ENCODE measurements around the gene ITPKA.
A peak's percentile ranks its signal among the peaks of the same experiment; 100 is the strongest.

ITPKA gene

DNA sequence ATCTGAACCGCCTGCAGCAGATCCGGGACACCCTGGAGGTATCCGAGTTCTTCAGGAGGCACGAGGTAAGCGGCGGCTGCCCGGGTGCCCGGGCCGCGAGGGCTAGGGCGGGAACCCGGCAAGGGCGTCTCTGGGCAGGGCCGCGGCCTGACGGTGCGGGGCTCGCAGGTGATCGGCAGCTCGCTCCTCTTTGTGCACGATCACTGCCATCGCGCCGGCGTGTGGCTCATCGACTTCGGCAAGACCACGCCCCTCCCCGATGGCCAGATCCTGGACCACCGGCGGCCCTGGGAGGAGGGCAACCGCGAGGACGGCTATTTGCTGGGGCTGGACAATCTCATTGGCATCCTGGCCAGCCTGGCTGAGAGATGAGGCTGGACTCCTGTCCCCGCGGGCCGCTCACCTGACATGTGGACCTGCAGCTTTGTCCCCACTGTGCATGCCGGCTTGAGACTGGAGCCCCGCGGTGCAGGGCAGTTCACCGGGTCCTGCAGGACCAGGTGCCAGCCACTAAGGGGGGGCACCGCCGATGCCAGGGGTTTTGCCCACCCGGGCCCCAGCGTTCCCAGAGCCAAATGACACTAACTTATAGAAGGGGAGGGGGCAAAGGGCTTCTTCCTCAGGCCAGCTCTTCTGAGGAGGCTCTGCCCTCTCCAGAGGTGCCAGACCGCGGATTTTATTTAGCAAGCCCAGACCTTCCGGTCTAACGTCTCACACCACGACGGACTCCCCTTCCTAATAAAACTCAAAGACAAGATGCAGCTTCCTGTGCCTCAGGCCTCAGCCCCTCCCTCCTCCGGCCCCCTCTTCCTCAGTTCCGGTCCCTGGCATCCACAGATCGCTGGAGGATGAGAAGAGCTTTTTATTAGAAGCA, 9.4 kb downstream of the ITPKA start:
- no peak for DNase-seq (ENCODE audit: low read depth)
- no peak for TF ChIP-seq CTCF (IDR thresholded peaks at IDR 0.05; ENCODE audit: low read depth, low read length, missing control alignments)
- H3K4me3 ChIP-seq (ENCODE audit: low read depth, low read length), result no peak overlapping the region

DNA sequence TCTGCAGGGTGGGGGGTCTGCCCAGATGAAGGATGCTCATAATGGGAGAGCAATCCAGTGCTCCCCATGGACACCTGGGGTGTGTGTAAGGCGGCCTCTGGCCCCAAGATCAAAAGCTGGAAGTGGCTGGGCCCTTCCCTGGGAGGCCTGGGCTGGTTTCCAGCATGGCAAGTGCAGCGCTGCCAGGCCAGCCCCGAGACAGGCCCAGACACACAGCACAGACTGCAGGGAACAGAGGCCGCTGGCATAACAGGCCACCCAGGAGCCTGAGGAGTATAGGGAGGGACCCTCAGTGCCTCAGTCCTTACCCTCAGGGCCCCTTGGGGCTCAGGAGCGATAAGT, 10.0 kb downstream of the ITPKA start:
- no peak for DNase-seq (ENCODE audit: low read depth)
- TF ChIP-seq CTCF (IDR thresholded peaks at IDR 0.05; ENCODE audit: low read depth, low read length, missing control alignments), result no peak
- no peak overlapping the region for H3K4me3 ChIP-seq (ENCODE audit: low read depth, low read length)

DNA sequence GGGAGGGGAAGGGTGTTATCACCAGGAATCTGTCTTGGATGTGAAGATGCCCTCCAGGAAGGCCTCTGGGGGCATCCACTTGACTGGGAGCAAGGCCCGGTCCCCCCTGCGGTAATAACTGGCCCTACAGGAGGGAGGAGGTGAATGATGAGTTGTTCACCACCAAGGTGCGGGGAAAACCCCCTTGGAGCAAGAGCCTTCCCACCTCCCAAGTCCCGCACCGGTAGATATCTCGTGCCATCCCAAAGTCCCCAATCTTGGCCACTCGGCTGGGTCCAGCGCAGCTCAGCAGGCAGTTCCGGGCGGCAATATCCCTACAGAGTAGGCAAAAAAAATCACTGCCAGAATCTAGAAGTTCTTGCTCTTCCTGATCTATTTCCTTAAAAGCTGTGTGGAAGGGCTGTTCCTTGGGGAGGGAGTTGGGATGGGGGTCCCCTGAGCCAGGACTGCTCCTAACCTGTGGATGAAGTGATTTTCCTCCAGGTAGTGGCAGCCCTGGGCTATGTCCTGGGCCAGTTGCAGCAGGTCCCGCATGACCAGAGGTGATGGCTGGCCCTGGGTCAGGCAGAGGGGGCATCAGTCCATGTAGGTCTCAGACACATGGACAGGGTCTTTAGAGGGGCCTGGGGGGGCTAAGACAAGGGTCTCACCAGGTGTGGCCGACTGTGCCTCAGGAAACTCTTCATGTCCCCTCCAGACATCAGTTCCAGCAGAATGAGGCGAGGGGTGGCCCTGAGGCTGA, 11.2 kb downstream of the ITPKA start:
- H3K4me3 ChIP-seq (ENCODE audit: low read depth, low read length), result no peak overlapping the region
- TF ChIP-seq CTCF (IDR thresholded peaks at IDR 0.05; ENCODE audit: low read depth, low read length, missing control alignments), result peak; percentile 9
- no peak for DNase-seq (ENCODE audit: low read depth)

- no peak for TF ChIP-seq CTCF (IDR thresholded peaks at IDR 0.05; ENCODE audit: low read depth, low read length, missing control alignments)
- DNase-seq (ENCODE audit: low read depth), result no peak
- no peak overlapping the region for H3K4me3 ChIP-seq (ENCODE audit: low read depth, low read length)
Observed at GRCh38 chr15:41505776-41506175, 12.1 kb downstream of the ITPKA start.

- DNase-seq (ENCODE audit: low read depth), result no peak
- no peak for TF ChIP-seq CTCF (IDR thresholded peaks at IDR 0.05; ENCODE audit: low read depth, low read length, missing control alignments)
- H3K4me3 ChIP-seq (ENCODE audit: low read depth, low read length), result no peak overlapping the region
Observed at GRCh38 chr15:41506796-41507341, 13.2 kb downstream of the ITPKA start.

DNA sequence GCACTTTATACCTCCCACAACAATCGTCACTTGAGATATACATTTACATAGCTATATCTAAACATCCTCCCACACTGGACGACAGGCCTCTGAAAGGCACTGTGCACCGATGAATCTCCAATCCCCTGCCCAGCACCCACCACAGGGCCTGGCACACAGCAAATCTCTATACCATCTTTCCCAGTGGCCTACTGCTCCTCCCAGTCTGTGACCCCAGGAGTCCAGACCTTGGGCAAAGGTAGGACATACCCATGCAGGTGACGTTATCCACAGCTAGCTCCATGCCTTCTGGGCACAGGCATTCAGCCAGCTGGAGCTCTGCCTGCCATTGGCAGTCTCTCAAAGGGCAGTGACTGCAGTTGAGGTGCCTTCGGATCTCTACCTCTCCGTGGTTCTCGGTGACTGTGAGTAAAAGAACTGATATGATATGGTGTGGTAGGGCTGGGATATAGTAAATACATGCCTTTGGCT, 14.2 kb downstream of the ITPKA start:
- H3K4me3 ChIP-seq (ENCODE audit: low read depth, low read length), result no peak overlapping the region
- TF ChIP-seq CTCF (IDR thresholded peaks at IDR 0.05; ENCODE audit: low read depth, low read length, missing control alignments), result no peak
- no peak for DNase-seq (ENCODE audit: low read depth)
